ENCODE measurements around the gene OLFML2B.
"Not testable (repeated sequence)": the region's sequence is repeated elsewhere in the genome, so short reads cannot be mapped to it uniquely, and the experiment has no call there.

OLFML2B gene

DNA sequence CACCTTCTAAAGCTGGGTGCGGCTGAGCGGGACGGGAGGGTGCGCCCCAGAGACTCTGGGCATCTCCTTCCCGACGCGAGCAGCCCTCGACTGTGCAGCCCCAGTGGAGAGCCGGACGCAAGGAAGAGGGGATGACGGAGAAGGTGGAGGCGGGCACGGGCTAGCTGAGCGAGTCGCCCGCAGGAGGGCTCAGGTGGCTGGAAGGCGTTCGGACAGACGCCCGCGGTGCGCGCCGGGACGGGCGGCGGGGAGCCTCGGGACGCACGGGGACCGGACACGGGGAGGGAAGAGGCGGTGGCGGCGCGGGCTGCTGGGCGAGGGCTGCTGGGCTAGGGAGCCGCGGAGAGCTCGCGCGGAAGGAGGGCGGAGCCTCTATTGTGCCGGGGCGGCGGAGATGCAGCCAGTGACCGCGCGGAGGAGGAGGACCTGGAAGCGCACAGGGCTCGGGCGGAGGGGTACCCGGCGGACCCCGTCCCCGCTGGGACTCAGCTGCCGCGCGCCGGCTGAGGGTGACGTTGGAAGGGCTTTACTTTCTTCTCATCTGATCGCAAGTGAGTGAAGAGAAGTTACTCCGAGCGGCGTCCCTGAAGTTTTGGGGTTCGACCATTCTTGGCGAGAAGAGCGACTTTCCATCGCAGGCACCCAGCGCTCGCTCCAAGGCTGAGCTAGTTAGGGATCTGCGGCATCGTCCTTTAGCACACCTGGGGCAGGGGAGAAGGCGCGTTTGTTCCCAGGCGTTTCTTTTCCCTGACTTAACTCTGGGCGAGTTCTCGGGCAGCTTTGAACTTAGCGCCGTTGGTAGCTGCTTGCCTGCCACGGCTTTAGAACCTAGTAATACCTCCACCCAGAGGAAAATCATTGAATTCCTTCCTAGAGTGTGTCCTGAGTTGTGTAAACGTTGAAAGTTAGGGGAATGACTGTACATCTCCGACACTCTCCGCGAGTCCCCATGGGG is at the start of gene OLFML2B:
Gene OLFML2B, minus strand, starts transcription at position 323 of the 955 bp plus-strand sequence. CDS start 439 bp downstream, outside the sequence.
- in situ Hi-C loops (cut with MboI; ENCODE audit: low sequenced_read_pairs) = no loop called here

DNA sequence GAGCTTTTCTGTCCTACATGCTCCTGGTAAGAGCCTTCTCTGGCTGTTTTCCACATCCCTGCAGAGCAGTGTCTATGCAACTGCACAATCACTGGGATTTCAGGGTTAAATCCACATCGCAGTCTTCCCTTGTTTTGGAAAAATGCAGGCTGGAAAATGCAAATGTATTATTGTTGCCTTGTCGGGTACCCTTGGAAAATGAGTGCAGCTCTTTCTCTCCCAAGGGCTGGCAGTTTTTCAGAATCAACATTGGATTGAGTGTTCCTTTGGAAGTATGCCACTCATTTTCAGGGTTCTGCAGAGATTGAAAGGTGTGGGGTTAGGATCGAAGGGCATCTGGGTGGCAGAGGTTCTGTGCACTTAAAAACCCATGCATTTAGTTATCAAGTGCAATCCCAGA is 49.1 kb upstream of the OLFML2B start:
- in situ Hi-C loops (cut with MboI; ENCODE audit: low sequenced_read_pairs) = no loop called here

DNA sequence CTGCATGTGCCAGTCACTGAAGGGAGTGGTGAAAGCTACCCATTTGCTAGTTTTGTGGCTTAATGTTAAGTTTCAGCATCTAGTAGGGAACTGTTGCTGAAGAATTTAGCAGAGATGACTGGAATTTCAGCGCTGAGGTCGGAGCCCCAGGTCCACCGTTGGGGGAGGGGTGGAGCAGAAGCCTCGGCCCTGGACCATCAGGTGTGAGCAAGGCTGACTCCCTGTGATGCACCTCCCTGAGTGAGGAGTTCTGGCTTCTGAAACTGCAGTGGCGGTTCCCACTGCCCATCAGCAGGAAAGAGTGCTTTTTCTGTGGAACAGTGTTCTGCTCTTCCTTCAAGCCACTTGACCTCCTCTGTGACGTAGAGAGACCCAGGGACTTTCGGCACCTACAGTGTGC is 47.2 kb upstream of the OLFML2B start:
- in situ Hi-C loops (cut with MboI; ENCODE audit: low sequenced_read_pairs) = no loop called here

DNA sequence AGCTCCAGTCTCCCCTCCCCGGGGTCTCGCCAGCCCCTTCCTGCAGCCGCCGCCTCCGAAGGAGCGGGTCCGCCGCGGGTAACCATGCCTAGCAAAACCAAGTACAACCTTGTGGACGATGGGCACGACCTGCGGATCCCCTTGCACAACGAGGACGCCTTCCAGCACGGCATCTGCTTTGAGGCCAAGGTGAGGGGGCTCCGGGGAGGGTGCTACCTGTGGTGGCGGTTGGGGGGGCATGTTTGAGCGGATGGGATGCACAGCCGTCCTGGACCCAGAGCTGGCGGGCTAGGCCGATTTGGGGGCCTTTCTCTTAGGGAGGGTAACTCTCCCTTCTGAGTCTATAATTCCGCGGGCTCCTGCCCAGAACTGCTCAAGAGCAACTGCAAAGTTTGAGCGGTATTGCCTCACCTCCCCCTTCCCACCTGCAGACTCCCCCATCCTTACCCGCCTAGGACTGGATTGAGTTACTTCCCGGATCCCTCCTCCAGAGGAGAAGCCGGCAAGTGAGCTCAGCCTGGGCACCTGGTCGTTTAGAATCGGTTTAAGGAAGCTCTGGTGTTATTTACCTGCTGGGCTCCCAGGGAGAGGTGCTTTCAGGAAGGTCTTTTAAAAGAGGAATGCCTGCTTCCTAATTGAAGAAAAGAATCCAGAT is 46.6 kb upstream of the OLFML2B start:
- in situ Hi-C loops (cut with MboI; ENCODE audit: low sequenced_read_pairs) = no loop called here

DNA sequence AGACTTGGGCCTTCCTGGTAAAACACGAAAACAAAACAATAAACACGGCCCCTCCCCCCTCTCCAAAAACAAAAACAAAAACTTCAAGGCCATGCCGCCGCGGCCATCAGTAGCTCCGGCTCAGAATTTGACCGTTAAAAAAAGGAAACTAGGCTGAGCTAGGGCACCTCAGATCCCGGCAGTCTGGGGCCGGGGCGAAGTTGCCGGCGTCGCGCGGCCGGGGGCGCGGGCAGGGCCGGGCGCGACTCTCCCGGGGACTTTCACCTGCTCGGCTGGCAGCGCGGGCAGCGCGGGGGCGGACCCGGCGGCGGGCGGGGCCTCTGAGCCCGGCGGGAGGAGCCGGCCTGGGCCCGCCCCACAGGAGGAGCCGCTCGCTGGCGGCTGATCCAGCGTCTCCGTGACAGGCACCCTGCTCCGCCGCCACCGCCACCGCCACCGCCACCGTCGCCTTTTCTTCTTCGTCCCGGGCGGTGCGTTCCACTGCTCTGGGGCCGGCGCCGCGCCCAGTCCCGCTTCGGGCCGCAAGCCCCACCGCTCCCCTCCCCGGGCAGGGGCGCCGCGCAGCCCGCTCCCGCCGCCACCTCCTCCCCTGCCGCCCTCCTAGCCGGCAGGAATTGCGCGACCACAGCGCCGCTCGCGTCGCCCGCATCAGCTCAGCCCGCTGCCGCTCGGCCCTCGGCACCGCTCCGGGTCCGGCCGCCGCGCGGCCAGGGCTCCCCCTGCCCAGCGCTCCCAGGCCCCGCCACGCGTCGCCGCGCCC is 45.8 kb upstream of the OLFML2B start, which contains the start of gene NOS1AP:
Gene NOS1AP, plus strand, starts transcription at position 358 of the 760 bp plus-strand sequence. CDS start 487 bp downstream, outside the sequence.
- in situ Hi-C loops (cut with MboI; ENCODE audit: low sequenced_read_pairs) = no loop called here

DNA sequence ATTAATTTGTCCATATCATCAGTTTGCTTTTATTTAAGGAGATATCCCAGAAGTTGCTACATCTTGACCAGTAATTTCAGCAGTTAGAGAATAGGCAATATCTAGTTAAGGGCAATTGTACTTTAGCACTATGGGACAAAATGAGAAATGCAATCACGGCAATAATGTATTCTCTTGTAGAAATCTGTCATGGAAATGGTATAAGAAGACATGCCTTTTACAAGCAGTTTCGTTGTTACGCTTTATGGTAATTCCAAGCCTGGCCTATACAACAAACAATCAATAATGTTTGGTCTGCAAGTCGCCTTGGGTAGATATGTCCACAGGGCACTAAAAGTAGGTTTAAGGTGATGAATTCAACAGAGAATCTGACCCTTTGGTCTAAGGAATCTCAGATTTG is 44.6 kb upstream of the OLFML2B start:
- in situ Hi-C loops (cut with MboI; ENCODE audit: low sequenced_read_pairs) = no loop called here

DNA sequence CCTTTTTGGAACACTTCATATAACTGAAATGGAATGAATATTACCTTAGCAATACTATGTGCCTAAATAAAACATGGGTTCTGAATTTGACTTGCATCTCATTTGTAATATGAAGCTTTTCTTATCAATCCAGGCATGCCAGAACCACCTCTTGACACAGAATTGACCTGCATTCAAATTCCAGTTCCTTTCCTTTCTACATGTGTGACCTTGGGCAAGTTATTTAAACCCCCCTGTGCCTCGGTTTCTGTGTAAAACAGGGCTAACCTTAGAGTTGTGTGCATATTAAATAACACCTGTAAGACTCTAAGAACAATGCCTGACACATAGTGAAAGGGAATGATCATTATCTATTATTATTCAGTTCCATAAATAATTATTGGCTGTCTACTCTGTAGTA is 43.8 kb upstream of the OLFML2B start:
- in situ Hi-C loops (cut with MboI; ENCODE audit: low sequenced_read_pairs) = no loop called here

DNA sequence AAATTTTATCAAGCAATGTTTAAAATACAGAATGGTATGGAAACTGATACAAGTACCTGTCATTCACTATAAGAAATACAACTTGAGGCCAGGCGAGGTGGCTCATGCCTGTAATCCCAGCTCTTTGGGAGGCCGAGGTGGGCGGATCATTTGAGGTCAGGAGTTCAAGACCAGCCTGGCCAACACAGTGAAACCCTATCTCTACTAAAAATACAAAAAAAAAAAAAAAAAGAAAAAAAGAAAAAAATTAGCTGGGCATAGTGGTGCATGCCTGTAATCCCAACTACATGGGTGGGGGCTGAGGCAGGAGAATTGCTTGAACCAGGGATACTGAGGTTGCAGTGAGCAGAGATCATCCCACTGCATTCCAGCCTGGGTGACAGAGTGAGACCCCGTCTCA is 43.2 kb upstream of the OLFML2B start:
- in situ Hi-C loops (cut with MboI; ENCODE audit: low sequenced_read_pairs) = not testable (repeated sequence)

DNA sequence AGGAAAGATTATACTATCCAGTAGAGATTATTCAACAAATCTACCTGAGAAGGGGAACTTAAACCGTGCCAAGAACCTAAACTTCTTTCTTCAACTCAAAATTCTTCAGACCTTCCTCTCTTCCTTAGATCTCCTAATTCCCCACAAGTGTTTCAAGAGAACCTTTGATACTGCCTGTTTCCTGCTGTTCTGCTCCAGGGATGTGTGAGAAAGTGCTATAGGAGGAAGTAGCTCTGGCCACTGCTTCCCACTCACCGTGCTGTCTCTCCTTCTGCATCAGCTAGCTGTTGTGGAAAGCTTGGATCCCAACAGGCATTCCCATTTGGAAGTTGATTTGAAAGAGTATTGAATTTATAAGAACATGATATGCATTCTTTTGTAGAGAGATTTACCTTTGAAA is 41.3 kb upstream of the OLFML2B start:
- in situ Hi-C loops (cut with MboI; ENCODE audit: low sequenced_read_pairs) = no loop called here

DNA sequence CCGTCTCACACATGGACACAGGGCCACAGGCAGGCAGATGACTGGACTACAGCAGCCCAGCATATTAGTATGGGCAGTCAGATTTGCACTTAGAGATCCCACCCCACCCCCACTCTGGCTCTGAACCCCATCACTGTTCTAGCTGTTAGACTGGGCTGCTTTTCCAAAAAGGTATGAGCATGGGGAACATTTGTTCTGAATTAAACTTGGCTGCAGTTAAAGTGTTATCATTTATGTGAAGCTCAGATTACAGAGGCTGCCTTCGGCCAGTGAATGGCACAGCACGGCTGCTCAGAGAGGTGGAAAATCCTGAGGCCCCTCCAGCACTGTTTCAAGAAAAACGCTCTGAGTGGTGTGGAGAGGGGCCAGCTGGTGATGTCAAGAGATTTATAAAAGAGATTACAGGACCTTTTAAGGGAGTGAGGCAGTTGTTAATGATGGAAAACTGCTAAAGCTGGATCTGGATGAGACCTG is 38.9 kb upstream of the OLFML2B start:
- in situ Hi-C loops (cut with MboI; ENCODE audit: low sequenced_read_pairs) = no loop called here

DNA sequence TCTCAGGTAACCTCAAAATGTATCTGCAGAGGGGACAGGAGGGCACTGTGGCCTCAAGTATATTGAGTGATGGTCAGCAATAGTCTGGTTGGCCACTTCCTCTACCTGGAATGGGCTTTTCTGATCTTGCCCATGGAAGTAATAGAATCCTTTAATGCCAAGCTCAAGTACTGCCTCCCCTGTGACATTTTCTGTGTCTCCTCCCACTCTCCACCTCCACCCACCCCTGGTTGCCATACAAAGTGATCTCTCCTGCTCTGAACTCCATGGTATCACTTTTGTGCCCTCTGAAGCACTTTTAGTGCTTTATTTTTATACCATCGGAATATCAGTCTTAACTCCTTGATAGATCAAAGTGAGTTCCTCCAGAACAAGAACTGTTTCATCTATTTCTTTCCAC is 36.6 kb upstream of the OLFML2B start:
- in situ Hi-C loops (cut with MboI; ENCODE audit: low sequenced_read_pairs) = no loop called here

DNA sequence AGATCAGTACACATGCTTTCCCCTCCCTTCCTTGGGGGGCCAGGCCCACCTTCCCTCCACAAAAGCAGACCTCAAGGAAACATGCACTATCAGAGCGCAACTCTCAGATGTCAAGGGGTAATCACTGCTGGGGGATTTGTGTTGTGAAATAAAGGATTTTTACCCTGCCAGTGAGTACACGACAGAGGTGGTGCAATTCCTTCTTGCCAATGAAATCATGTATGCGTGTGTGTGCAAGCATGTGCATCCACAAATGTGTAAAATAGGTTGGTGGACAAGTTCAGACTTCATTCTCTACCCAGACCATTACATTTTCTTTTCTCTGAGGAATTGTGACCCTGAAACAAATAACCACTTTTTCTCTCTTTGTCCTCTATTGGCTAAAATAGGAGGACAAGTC is 36.1 kb upstream of the OLFML2B start:
- in situ Hi-C loops (cut with MboI; ENCODE audit: low sequenced_read_pairs) = no loop called here

DNA sequence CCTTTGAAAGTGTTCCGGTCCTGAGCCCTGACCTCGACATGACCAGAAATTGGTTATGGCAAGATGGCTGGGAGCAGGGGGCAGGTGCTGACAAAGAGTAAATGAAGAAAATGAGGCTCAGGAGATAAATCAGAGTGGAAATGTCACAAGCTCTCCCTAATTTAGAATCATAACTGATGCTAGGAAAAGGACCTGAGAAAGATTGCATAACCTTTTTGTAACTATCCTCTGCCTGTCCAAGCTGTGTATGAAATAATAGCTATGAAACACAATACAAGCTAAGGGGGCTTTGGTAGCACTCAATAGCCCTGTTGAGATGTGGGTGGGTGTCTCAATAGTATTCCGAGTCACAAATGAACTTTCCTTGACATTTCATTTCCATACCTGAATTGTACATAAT is 32.9 kb upstream of the OLFML2B start:
- in situ Hi-C loops (cut with MboI; ENCODE audit: low sequenced_read_pairs) = no loop called here

DNA sequence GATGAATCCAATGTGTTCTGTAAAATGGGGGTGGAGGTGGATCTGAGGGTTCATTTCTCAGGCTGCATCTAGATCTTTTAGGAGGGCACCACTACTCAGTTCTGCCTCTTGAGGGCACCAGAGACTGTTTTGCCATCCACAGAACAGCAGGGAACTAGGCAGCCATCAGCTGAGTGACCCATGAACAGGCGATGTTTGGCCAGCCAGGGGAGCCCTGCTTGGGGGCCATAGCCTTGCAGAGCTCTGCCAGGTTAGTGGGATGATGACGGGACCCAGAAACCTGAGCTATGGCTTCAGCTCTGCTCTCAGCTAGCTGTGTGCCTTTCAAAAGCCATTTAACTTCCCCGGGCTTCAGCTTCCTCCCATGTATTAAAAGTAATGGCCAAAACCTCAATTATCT is 32.4 kb upstream of the OLFML2B start:
- in situ Hi-C loops (cut with MboI; ENCODE audit: low sequenced_read_pairs) = no loop called here

DNA sequence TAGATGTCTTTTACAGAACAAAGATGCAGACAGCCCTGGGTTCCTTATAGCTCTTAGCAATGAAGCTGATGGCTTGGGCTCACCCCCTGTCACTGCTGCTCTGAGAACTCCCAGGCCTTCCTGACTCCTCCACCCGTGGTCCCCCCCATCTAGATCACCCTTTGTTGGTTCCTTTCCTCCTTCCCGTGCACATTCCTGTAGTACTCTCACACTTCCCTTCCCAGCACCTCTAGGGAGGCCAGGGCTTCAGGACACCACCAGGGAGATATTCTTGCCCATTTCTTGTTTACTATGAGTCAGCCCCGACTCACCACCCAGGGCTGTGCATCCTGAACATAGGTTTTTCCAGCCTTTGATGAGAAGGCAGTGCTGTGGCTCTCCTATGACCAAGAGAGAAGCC is 31.4 kb upstream of the OLFML2B start:
- in situ Hi-C loops (cut with MboI; ENCODE audit: low sequenced_read_pairs) = no loop called here

DNA sequence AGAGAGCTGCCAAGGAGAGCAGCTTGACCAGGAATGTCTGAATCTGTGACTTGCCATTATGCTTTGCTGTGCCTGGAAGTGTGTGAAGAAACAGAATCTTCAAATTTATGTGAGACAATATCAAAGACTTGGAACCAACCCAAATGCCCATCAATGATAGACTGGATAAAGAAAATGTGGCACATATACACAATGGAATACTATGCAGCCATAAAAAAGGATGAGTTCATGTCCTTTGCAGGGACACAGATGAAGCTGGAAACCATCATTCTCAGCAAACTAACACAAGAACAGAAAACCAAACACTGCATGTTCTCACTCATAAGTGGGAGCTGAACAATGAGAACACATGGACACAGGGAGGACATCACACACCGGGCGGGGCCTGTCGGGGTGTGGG is 30.3 kb upstream of the OLFML2B start:
- in situ Hi-C loops (cut with MboI; ENCODE audit: low sequenced_read_pairs) = not testable (repeated sequence)

DNA sequence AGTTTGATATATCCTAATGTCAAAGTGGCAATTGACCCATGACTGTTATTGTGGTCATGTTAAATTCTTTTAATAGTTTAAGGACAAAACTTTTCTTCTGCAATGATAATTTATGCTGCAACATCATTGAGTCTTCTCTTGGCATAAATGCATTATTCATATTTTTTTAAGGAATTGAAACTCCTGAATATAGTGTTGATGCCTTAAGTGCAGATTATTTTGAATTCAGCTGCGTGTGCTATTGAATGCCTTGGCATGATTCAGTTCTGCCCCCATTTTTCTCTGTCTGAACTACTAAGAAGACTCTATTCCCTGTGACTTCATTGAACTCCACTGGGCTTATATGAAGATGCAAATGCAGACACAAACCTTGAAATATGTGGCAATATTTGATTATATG is 23.3 kb upstream of the OLFML2B start:
- in situ Hi-C loops (cut with MboI; ENCODE audit: low sequenced_read_pairs) = loop anchor here (25.0 kb wide), 1 partner anchor 260 kb away; no protein-coding TSS in a partner anchor

DNA sequence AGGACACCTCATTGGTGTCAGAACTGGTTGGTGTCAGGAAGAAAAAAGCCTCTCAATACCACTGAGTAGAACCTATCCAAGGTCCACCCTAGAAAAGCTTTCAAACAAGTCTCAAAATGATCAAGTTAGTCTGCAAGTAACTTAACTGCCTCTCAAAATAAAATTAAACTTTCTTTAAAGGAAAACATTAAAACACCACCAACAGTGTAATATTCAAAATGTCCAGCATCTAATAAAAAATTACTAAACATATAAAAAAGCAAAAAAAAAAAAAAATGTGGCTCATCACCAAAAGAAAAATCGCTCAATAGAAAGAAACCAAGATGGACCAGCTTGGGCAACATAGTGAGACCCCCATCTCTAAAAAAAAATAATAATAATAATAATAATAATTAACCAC is 18.7 kb upstream of the OLFML2B start:
- in situ Hi-C loops (cut with MboI; ENCODE audit: low sequenced_read_pairs) = loop anchor here (25.0 kb wide), 1 partner anchor 255 kb away; no protein-coding TSS in a partner anchor

DNA sequence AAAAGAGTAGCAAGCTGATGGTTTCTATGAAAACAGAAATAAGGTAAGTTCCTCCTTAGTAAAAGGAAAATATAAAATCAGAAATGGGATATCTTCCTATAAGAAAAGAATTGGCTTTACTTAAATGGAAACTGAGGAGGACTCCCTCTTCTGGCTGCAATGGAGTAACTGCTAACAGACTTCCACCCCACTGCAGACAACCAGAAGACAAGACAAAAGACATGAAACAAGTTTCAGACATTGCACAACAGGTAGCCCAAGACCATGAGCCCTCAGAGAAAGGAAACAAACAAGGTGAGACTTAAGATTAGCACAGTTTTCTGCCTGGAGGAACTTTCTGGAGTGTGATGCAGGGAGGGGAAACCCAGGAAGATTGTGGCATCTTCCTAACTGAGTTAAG is 17.0 kb upstream of the OLFML2B start:
- in situ Hi-C loops (cut with MboI; ENCODE audit: low sequenced_read_pairs) = loop anchor here (25.0 kb wide), 1 partner anchor 253 kb away; no protein-coding TSS in a partner anchor

DNA sequence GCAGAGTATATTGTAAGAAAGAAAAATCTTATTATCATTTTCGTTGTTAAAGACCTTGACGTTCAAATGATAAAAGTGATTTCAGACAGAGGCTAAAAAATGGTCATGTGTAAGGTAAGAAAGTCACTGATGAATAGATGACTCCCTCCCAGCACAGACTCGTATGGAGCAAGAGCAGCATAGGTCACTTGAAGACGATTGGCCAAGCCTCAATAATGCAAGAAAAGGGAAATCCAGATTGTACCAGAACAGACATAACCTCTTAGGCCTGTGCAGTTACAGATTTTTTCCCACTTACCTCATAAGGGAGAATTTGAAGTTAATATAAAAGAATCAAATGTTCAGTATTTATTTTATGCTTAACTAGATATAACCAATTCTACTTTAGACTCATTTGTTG is 16.3 kb upstream of the OLFML2B start:
- in situ Hi-C loops (cut with MboI; ENCODE audit: low sequenced_read_pairs) = loop anchor here (25.0 kb wide), 1 partner anchor 253 kb away; no protein-coding TSS in a partner anchor

DNA sequence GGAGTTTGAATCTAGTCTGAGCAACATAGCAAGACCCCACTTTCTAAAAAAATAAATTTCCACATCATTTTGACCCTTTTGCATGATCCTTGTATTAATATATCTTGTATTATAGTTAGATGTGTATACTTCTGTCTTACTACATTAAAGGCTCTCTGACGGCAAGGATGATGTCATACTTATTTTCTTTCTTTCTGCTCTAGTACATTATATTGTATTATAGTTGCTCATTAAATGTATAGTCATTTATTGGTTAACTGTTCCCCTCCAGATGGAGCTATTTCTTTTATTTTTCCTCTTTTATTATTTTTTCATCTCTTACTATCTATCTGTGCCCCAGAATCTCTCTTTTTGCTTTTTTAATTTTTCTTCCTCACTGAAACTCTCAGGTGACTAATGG is 15.0 kb upstream of the OLFML2B start:
- in situ Hi-C loops (cut with MboI; ENCODE audit: low sequenced_read_pairs) = loop anchor here (25.0 kb wide), 1 partner anchor 251 kb away; no protein-coding TSS in a partner anchor

All from HL-60/S4 treated with phorbol 12-myristate 13-acetate at 8.2 ng/mL for 4 days and 3 days (cell line).